ENCODE measurements around the gene LGALS9. TPM values are rescaled to one million over a fixed set of nuclear protein-coding genes. Genes with fewer than 3 reads are reported as not detected.

Gene LGALS9
- total RNA-seq, 1 experiment from 2014 or later, result 1.6 TPM

- POLR2A ChIA-PET, result no interaction called here
- intact Hi-C loops (cut with micrococcal nuclease; ENCODE audit: unreplicated experiment) (no loop called here), in situ Hi-C loops (cut with HindIII; ENCODE audit: low pct_unique_long_range_greater_than_20kb, low sequenced_read_pairs) (no loop called here)
- Histone ChIP-seq H3K9me3 (ENCODE audit: control insufficient read depth, insufficient read depth, low read depth, low read length) (no peaks in the 10 kb centered on the region), H3K27ac (ENCODE audit: low read length) (no peak overlapping the region), H3K4me1 (ENCODE audit: control insufficient read depth, insufficient read depth, low read length) (no peaks in the 10 kb centered on the region), H3K4me3 (ENCODE audit: low read depth in 2 of 2, low read length in 2 of 2) (no peak overlapping the region), H3K36me3 (ENCODE audit: control insufficient read depth, insufficient read depth, low read length) (no peaks in the 10 kb centered on the region), H3K27me3 (ENCODE audit: control insufficient read depth, insufficient read depth, low read length) (no peaks in the 10 kb centered on the region)
- DNase-seq (ENCODE audit: low read depth, low spot score) (no peak), ATAC-seq (no peak)
- TF ChIP-seq SIN3A (IDR thresholded peaks at IDR 0.05; ENCODE audit: borderline replicate concordance, insufficient read depth, low read depth, low read length) (no peak), TCF7L2 (IDR thresholded peaks at IDR 0.05; ENCODE audit: low read depth, low read length) (no peak), POLR2AphosphoS5 (IDR thresholded peaks at IDR 0.05; ENCODE audit: low read depth, low read length) (no peak)
- TF ChIP-seq, protein P1, sequence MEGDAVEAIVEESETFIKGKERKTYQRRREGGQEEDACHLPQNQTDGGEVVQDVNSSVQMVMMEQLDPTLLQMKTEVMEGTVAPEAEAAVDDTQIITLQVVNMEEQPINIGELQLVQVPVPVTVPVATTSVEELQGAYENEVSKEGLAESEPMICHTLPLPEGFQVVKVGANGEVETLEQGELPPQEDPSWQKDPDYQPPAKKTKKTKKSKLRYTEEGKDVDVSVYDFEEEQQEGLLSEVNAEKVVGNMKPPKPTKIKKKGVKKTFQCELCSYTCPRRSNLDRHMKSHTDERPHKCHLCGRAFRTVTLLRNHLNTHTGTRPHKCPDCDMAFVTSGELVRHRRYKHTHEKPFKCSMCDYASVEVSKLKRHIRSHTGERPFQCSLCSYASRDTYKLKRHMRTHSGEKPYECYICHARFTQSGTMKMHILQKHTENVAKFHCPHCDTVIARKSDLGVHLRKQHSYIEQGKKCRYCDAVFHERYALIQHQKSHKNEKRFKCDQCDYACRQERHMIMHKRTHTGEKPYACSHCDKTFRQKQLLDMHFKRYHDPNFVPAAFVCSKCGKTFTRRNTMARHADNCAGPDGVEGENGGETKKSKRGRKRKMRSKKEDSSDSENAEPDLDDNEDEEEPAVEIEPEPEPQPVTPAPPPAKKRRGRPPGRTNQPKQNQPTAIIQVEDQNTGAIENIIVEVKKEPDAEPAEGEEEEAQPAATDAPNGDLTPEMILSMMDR (IDR thresholded peaks at IDR 0.05), result no peak
- TF ChIP-seq, protein P2, sequence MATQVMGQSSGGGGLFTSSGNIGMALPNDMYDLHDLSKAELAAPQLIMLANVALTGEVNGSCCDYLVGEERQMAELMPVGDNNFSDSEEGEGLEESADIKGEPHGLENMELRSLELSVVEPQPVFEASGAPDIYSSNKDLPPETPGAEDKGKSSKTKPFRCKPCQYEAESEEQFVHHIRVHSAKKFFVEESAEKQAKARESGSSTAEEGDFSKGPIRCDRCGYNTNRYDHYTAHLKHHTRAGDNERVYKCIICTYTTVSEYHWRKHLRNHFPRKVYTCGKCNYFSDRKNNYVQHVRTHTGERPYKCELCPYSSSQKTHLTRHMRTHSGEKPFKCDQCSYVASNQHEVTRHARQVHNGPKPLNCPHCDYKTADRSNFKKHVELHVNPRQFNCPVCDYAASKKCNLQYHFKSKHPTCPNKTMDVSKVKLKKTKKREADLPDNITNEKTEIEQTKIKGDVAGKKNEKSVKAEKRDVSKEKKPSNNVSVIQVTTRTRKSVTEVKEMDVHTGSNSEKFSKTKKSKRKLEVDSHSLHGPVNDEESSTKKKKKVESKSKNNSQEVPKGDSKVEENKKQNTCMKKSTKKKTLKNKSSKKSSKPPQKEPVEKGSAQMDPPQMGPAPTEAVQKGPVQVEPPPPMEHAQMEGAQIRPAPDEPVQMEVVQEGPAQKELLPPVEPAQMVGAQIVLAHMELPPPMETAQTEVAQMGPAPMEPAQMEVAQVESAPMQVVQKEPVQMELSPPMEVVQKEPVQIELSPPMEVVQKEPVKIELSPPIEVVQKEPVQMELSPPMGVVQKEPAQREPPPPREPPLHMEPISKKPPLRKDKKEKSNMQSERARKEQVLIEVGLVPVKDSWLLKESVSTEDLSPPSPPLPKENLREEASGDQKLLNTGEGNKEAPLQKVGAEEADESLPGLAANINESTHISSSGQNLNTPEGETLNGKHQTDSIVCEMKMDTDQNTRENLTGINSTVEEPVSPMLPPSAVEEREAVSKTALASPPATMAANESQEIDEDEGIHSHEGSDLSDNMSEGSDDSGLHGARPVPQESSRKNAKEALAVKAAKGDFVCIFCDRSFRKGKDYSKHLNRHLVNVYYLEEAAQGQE (IDR thresholded peaks at IDR 0.05; ENCODE audit: insufficient read depth in 1 of 2, low read depth in 2 of 2, low read length in 1 of 2), result no peak
- CTCF ChIA-PET, result interaction anchor here (0.6 kb wide), 1 partner anchor 31 kb away, joined by 3 read pairs; no protein-coding TSS in a partner anchor
- no TSS peak for BruUV-seq (replicated peaks)
These were observed 9.5 kb upstream of the LGALS9 start for GRCh38 chr17:27621536-27621935.

DNA sequence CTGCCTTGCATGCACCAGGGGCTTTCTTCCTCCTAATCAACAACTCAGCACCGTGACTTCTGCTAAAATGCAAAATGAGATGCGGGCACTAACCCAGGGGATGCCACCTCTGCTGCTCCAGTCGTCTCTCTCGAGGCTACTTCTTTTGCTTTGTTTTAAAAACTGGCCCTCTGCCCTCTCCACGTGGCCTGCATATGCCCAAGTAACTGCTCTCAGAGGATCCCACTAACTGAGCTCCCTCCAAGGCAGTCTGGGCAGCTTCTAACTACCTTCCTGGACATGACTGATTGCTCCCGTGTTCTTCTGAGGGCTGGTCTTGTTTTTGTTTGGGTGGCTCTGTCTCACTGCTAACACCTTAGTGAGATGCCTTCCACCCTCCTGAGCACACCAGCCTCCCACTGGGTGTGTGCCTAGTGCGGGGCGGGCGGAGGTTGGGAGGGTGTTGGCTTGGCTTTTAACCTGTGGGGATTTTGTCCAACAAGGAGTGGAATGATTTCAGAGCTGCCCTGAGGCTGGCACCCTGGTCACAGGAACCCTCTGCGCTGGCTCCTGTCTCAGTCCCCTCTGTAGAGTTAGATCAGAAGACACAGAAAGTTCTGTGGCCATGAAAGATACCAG, 8.9 kb upstream of the LGALS9 start:
- ChIA-PET POLR2A (no interaction called here), CTCF (interaction anchor here (0.6 kb wide), 1 partner anchor 31 kb away, joined by 3 read pairs; no protein-coding TSS in a partner anchor)
- intact Hi-C loops (cut with micrococcal nuclease; ENCODE audit: unreplicated experiment), result no loop called here
- Histone ChIP-seq H3K4me3 (ENCODE audit: low read depth in 2 of 2, low read length in 2 of 2) (no peak overlapping the region), H3K36me3 (ENCODE audit: control insufficient read depth, insufficient read depth, low read length) (no peaks in the 10 kb centered on the region), H3K27me3 (ENCODE audit: control insufficient read depth, insufficient read depth, low read length) (no peaks in the 10 kb centered on the region), H3K4me1 (ENCODE audit: control insufficient read depth, insufficient read depth, low read length) (no peaks in the 10 kb centered on the region), H3K27ac (ENCODE audit: low read length) (no peak overlapping the region), H3K9me3 (ENCODE audit: control insufficient read depth, insufficient read depth, low read depth, low read length) (no peaks in the 10 kb centered on the region)
- TF ChIP-seq, protein P1 (IDR thresholded peaks at IDR 0.05), result no peak
- TF ChIP-seq POLR2AphosphoS5 (IDR thresholded peaks at IDR 0.05; ENCODE audit: low read depth, low read length) (no peak), SIN3A (IDR thresholded peaks at IDR 0.05; ENCODE audit: borderline replicate concordance, insufficient read depth, low read depth, low read length) (no peak), TCF7L2 (IDR thresholded peaks at IDR 0.05; ENCODE audit: low read depth, low read length) (no peak)
- TF ChIP-seq, protein P2 (IDR thresholded peaks at IDR 0.05; ENCODE audit: insufficient read depth in 1 of 2, low read depth in 2 of 2, low read length in 1 of 2), result no peak
- BruUV-seq (replicated peaks), result no TSS peak
- in situ Hi-C loops (cut with HindIII; ENCODE audit: low pct_unique_long_range_greater_than_20kb, low sequenced_read_pairs), result no loop called here
- ATAC-seq (no peak), DNase-seq (ENCODE audit: low read depth, low spot score) (no peak)

Measured in Panc1 (cell line).